GM20000 (cell line): ENCODE results near the gene ACMSD.

Source experiments
- DNase-seq: peaks from one replicate; pipeline ENCODE4 v3.0.0; 2012; ENCODE audit warnings: low spot score
- CTCF ChIP-seq: IDR thresholded peaks from 2 replicates; pipeline ENCODE4 v1.5.1; 2012; ENCODE audit warnings: mild to moderate bottlenecking, control low read depth; ENCODE audit errors: extremely low read depth, missing control alignments

The ACMSD gene

GRCh38 chr2:134946073-134946472, 107.7 kb downstream of the ACMSD start:
- TF ChIP-seq CTCF, result no peak
- DNase-seq, result no peak

- TF ChIP-seq CTCF, result no peak
- no peak for DNase-seq
These were observed 111.7 kb downstream of the ACMSD start for GRCh38 chr2:134949981-134950708.

- no peak for TF ChIP-seq CTCF
- DNase-seq, result no peak
These were observed 112.5 kb downstream of the ACMSD start for GRCh38 chr2:134950886-134951285.
